T-helper 22 cell (primary cell): ENCODE measurements around the gene GPR37L1.
A peak's percentile ranks its signal among the peaks of the same experiment; 100 is the strongest.
"Not testable (repeated sequence)": the region's sequence is repeated elsewhere in the genome, so short reads cannot be mapped to it uniquely, and the experiment has no call there.

Source experiments
- DNase-seq: peaks from one replicate; pipeline ENCODE4 v3.0.0-alpha.2; 2020; ENCODE audit warnings: low read depth

Gene GPR37L1

DNA sequence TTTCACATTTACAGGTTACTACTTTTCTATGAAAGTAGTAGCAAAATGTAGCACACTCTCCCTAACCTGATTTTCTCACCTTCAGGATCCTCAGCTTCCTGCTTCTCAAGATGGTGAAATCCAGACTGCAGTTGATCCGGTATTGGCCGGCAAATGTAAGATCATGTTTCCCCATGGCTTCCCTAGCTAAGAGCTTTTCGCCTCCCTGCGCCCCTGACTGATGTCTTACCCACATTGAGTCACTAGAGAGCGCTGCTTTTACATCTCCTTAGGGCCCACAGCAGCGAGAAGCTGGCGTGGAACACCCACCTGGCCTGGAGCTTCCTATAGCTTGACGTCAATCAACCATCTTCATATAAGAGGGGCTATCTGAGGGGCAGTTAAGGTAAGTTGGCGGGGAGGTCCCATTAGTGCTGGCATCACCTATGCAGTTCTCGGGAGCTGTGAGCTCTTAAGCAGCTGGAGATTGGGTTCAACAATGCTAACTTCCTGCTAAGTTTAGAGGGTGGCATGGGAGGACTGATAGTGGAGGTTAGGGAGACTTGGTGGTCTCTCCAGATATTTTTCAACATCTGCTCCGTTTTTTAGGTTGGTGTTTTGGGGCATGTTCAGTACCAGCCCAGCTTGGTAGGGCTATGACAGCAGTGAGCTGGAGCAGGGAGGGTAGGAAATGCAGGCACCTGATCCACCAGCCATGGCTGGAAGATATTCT lies 32.2 kb downstream of the GPR37L1 start:
- DNase-seq, result no peak

DNA sequence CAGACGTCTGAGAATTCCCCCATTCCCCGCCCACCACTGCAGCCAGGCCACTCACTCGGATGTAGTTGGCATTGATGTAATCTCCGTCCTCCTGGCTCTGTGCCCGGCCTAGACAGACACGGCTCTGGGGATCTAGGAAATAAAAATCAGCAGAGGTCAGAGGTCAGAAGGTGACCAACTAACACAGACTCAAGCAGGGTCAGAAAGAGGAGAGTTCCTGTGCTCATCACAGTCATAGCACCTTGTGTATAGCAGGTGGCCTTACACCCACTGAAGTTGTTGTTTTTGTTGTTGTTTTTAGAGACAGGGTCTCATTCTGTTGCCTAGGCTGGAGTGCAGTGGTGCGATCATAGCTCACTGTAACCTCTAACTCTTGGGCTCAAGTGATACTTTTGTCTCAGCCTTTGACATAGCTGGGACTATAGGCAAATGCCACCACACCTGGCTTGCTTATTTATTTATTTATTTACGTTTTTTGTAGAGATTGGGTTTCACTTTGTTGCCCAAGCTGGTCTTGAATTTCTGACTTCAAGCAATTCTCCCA lies 32.8 kb downstream of the GPR37L1 start:
- peak; percentile 48 for DNase-seq

DNA sequence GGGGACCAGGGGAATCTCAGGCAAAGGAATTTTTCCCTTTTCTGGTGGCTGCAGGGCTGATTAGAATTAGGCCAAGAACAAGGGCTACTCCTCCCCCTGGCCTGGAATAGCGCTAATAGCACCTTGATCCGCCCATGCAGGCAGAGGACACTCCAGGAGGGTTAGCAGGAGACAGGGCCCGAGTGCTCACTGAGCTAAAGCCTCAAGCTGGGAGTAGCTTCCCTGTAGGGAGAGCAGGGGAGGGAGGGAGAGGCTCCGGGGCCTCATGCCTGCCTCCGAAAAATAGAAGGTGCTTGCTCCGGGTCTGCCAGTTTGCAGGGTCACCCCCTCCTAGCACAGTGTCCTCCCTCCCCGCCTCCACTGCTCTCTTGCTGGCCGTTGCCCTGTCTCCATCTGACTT lies 33.9 kb downstream of the GPR37L1 start:
- DNase-seq, result no peak

DNA sequence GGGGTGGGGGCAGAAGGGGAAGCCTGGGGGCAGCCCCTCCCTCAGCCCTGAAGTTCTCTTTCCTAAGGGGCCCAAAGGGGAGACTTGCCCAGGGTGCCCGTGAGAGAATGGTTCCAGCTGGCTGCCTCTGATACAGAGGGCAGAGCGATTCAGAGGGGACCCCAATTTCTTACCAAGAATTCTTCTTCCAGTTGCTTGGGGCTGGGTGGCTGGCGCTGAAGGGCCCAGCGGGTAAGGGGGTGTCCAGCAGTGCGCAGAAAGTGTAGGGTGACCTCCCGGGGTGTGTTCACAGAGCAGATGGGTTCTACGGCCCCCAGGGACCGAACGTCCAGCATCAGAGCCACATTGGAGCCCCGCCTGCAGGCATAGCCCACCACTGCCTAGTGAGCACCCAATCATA lies 35.2 kb downstream of the GPR37L1 start:
- no peak for DNase-seq

DNA sequence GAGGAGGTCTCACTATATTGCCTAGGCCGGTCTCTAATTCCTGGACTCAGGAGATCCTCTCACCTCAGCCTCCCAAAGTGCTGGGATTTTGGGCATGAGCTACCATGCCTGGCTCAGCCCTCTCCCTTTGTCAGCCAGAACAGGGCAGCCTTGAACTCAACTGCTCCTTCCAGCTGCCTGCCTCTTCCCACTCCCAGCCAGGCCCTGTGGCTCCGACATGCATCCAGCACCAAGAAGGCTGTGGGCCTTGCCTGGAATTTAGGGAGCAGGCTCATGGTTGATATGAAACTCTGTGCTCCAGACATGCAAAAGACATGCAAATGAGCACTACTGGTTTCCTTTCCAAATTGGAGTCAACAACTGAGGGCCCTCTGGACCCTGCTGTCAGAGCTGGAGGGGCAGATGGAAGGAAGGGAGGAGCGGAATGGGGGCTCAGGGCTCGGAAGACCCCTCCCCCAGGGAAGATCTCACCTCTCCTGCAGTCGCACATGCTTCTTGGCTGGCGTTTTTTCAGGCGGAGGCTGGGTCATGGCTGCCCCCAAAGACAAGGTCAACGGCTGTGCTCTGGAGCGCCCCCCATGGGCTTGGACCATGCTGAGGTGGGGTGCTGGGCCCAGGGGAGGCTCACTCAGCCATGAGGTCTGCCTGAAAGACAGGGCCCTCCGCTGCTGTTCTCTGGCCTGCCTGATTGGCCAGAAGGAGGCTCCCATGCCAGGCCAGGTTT lies 36.3 kb downstream of the GPR37L1 start:
- DNase-seq, result no peak

DNA sequence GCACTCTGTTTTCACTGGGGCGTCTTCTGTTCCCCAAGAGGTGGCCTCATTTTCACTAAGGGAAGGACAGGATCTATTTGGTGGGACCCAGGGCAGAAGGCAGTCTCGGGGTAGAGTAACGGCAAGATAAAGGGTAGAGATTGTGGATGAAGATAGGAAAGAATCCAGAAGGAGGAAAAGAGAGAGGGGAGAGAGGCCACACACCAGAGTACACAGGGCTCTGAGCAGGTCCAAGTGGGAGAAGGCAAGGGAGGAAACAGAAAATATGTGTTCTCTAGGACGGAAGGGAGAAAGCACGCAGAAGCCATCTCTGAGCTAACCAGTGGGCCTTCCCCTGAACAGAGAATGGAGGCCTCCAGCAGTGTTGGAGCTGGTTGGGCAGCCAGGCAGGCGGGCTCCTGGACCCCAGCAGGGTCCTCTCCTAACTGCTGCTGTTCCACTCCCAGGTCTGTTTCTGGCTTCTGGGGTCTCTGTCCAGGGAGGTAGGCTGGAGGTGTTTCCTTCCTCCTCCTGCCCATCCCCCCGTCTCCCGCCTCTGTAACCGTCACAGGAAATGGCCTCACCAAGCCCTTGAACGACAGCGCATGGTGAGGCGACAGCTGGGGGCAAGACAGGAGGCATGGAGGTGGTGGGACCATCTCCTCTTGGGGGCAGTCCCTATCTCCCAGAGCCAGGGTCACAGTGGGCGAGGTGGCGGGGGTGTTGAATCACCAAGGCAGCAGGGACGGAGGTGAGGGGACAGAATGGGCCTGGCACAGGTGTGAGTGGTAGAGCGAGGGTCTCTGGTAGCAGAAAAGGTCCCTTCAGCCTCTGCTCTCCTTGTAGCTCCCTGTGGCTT lies 37.0 kb downstream of the GPR37L1 start:
- no peak for DNase-seq

DNA sequence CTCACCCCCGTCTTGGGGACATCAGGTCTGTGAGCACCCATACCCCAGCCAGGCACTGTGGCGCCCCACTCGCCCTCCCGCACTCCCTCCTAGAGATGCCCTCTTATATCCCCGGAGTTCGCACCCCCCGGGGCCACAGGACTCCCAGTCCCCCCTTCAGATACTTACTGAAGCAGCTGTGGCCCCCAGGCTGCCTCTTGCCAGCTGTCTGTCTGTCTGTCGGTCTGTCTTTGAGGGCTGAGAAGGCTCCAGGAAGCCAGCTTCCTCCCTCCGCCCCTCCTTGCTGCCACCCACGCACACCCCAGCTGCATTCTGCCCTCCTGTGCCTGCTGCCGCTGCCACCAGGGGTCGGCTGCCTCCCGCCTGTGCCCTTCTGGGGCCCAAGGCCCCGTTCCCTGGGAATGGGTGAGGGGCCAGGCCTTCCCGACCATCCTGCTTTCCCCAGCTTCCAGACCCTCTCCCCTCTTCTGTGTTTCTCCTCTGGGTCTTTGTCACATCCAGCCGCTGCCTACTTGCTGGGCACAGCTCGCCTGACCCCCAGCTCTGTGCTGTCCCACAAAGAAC lies 37.7 kb downstream of the GPR37L1 start, which contains the start of gene PTPN7:
PTPN7 (minus strand) TSS at position 226 of the 564 bp plus-strand sequence. CDS start 1,200 bp downstream, outside the sequence.
- peak; percentile 53 for DNase-seq

DNA sequence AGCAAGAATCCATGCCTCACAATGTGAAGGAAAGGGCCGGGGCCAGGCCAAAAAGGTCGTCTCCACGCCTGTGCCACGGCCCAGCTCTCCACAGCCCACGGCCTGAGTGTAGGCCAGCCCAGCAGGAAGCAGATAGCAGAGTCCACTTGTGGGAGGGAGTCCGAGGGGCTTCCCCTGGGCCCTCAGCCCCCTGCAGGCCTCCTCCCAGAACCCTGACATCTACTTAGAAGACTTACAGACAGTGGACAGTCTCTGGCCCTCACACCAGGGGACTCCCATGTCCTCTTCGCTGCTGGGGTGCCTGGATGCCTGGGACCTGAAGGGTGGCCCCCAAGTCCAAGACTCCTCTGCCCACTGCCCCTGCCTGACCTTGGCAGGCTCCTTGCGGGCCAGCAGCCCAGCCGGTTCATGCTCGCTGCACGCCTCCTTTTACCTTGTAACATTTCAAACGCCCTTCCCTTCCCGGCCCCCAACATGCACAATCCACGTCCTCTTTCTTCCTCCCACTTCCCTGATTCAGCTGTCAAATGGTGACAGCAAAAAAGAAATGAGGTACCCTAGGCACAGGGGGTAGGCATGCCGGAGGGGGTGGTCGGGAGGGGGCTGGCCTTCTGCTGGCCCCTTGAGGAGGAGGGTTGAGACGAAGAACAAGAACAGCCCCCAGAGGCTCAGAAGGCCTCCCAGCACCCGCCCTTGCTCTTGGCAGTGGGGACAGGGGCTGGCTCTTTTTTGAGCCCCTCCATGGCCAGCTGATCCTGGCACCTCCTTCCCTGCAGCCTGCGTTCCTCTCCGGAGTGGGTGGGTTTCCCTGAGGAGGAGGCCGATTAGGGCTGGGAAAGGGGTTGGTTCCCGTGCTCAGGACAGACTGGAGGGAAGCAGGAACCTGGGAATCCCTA lies 38.7 kb downstream of the GPR37L1 start:
- DNase-seq, result no peak

DNA sequence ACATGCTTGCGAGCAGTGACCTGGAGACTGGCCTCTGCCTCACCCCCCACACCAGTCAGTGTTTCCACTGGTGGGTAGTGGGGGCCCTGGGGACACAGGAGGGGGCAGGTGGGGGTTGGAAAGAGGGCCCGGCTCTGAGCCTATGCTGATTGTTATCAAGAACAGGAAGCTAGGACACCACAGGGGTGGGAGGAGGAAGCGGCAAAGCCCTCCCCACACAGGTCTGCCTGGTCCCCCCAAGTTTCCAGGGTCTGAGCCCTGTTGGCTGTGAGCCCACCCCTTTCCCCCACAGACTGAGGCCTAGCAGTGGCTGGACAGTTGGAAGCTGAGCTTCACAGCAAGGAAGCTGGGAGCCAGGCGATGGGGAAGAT lies 39.3 kb downstream of the GPR37L1 start:
- DNase-seq, result no peak

DNA sequence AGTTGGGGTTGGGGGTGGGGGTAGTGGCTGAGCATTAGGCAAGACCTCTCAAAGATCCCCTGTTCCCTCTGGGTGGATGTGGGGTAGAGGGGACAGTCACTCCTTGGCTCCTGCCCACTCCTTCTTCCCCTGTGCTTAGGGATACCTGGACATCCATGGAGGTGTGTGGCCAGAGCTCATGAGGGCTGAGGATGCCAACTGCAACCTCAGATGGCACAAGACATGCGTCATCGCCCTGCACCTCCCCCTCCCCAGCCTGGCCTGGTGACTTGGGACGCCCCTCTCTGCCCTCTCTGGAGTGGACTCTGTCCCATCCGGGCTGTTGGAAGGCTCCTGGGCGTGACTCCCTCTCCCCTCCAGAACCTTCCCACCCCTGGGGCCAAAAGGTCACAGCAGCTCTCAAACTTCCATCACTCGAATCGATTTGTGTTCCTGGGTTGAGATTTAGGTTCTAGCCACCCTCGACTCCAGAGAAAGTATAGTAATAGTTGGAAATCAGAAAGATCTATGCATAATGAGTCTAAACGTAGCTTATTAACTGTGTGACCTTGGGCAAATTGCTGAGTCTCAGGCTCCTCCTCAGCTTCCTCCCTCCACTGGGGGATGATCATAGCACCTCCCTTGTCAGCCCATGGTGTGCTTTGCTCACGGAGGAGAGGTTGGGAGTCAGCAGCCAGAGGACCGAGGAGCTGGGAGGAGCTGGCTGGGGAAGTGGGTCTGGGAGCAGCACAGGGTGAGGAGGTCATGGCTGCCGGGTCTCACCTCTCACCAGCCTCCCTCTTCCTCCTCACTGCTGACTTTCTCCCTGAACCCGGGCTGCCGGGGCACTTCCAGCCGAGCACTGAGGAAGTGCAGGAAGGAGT lies 39.9 kb downstream of the GPR37L1 start:
- DNase-seq, result no peak

DNA sequence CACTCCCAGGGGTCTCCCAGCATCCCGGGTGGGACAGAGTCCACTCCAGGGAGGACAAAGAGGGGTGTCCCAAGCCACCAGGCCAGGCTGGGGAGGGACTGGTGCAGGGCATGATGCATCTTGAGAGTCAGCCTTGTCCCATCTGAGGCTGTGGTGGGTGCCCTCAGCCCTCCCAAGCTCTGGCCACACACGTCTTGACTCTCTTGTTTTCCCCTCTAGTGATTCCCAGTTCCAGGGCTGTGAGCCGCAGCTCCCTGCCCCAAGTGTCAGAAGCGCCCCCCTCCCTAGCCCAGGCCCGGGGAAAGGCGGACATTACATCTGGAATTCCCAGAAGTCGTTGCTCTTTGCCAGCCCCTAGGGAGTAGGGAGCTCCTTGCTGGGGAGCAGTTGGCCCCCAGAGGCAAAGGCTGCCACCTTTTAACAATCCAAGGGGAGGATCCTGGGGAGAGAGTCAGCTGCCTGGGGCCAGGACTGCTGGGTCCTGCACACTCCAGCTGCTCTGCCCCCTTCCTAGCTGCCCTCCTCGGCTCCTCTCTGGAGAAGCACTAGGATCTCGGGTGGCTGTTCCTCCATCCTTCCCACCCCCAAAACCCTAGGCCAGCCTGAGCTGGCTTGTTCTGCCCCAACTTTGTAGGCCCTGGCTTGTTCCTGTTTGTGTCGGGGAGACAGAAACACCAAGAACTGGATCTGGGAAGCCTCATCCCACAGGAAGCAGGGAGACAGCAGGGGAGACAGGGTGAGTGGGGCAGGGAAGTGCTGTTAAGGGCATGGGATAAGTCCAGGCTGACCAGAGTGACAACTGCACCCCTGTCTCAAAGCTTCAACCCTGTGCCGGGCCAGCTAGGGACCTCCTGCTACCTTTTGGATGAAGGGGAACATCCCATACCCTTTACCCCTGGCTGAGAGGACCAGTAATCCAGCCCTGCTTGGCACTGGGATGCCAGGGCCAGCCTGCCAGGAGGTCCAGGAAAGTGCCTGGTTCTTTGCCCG lies 40.9 kb downstream of the GPR37L1 start:
- no peak for DNase-seq

DNA sequence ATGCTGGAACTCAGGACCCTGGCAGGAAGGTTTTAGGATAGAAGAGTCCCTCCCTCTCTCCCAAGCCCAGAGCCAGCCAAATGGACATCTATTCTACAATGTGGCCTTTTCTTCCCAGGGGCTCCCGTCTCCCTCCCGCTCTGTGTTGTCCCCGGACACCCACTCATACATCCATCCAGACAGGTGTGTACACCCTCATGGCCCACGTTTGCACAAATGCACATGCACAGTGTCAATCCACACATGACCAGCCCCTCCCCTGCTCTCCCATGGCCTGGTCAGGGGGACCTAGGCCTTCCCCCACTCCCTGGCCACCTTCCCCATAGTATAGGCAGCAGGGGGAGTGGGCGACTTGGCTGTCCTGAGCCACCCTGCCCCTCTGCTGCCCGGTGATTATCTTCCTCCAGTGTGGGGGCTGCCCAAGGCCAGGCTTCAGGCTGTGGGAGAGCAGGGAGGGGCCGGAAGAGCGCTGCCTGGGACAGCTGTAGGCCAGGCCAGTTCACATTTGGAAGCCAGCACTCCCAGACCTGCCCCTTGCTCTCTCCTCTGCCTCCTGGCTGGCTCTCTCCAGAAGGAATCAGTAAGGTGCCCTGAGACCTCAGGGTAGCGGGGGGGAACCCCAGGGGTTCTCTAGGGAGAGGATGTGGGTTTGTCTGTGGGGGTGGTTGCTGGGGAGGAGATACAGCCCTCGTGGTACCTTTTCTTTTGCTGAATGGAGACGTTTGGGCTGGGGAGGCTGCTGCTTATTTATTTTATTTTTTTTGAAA lies 41.7 kb downstream of the GPR37L1 start:
- DNase-seq, result peak; percentile 82

DNA sequence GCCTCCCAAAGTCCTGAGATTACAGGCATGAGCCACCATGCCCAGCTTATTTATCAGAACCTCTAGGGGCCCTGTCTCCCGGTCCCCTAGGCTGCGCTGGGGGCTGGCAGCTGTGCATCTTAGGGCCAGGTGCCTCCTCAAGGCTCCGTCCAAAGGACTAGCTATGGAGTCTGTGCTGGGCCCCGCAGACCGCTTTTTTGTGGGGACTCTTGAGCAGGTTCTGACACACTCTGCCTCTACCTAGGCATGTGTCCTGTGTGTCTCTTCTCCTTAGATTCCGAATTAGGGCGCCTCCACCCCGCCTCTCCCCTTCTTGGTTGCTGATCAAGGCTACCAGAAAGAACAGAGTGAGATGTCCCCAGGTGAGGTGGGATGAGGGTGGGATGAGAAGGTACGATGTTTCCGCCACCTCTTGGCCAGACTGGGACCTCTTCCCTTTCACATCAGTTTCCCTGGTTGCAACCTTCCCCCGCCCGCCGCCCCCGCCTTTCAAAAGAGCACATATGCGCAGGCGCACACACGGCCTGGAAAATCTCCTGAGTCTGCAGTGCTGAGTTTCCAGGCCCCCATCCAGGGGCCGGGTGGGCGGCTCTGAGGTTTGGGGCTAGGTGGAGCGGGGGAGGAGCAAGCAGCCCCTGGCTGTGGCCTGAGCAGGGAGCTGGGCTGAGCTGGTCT lies 42.7 kb downstream of the GPR37L1 start:
- no peak for DNase-seq

DNA sequence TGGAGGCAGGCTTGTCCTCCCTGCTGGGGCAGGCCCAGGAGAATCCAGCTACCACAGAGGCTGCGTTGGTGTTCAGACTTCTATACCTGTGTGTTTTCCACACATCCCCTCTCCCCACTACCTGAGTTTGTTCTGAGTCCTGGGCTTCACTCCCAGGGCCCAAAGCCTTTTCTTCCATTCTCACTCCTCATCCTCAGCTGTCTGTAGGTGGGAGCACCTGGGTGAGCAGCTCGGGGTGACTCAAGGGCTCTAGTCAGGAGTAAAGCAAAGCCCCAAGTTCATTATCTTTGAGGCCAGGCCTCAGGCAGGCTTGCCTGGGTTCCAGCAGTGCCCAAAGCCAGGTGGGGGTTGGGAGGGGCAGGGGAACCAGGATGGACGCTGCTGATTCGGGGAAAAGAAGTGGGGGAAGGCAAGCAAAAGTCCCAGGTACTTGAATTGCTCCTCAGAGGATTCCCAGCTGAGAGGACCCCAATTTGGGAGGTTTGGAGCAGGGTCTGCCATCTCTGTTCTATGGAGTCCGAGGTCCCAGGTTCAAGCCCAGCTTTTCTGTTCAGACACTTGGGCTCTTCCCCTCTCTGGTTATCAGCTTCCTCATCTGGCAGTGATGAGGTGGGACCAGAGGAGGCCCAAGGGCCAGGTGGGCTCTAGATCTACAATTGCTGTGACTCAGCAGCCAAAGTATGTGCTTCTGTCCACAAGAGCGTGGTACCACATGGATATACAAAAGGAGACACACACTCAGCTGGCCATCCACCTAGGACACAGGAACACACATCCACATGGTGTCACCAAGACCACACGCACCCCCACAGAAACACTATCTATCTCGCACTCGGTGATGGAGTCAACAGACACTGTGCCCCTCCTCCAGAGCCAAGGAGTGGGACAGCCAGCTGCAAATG lies 43.5 kb downstream of the GPR37L1 start:
- DNase-seq, result no peak

DNA sequence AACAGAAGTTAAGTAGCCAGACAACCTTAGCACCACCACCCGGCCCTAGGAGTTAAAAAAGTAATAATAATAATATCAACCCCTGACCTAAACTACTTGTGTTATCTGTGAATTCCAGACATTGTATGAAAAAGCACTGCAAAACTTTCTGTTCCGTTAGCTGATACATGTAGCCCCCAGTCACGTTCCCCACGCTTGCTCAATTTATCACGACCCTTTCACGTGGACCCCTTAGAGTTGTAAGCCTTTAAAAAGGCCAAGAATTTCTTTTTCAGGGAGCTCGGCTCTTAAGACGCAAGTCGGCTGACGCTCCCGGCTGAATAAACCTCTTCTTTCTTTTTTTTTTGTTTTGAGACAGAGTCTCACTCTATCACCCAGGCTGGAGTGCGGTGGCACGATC lies 44.3 kb downstream of the GPR37L1 start:
- DNase-seq, result not testable (repeated sequence)

DNA sequence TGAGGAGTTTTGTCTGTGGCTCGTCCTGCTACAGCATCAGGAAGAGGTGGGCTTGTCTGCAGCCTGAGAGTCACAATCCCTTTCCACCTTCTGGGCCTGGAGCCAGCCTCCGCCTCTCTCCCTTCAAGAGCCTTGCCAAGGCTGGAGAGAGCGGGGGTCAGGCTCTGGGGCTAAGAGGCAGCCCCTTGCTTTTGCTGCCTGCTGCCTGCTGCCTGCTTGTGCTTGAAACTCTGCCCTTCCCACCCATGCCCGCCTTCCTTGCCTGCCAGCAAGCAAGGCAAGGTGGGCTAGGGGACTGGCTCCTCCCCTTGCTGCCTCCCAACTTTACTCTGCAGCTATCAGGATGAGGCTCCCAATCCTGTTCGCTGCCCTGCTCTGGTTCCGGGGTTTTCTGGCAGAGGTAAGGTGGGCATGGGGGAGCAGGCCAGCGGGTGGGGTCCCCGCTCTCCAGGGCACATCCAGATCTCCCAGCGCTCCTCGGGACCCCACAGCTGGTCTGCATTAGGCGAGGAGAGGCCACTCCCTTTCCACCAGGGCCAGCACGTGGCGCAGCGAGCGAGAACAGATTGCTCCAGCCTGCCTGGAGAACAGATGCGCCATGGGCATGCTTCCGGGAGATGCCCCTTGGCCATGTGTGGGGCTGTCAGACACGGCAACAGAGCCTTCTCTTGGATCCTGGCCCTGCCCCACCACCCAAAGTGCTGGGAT lies 45.1 kb downstream of the GPR37L1 start:
- DNase-seq, result no peak
